C1 segment of cervical spinal cord (tissue), 14 donors: ENCODE measurements around the gene PTPMT1.

Experiments used
- DNase-seq, 14 donors: peaks; one replicate each; lab custom pipeline; 2025; lab: John Stamatoyannopoulos, UW

The PTPMT1 gene

DNA sequence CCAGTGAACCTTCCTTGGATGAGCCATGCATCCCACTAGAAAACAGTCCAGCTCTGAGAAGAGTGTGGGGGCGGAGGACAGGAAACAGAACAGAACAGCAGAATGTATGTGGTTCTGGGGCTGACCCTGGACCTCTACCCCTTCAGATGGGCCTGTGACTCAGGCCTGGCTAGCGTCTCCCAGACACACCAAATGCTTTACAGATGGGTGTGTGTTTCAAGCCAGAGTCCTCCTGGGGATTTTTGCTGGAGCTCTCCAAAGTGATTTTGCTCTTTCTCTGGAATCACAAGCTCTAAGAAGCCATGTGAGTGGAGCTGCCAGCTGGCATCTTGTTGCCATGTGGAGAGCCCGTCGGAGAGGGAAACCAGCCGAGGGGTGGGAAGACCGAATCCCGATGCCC lies 42.0 kb downstream of the PTPMT1 start:
- DNase-seq, result peak in 1 of 14 donors; percentile 37

GRCh38 chr11:47609675-47610074 lies 44.3 kb downstream of the PTPMT1 start:
- no peak for DNase-seq

DNA sequence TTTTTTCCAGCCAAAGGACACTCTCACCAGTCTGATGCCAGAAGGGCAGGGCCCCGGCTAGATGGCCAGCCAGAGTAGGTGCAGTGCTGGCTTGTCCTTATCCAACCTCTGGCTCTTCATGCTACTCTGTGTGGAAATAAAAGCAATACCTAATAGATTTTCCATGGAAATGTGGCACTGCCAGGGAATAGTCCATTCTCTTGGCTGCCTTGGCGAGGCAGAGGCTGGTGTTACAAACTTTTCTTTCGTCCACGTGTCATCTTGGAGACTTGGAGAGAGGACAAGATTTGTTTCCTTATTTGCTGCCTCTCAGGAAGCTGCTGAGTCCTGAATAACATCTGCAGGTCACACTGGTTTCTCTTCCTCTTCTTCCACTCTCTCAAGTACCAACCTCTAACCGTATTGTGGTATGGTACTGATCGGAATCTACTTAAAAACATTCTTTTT lies 46.0 kb downstream of the PTPMT1 start:
- peak in 2 of 14 donors; percentile 20 to 42 for DNase-seq

DNA sequence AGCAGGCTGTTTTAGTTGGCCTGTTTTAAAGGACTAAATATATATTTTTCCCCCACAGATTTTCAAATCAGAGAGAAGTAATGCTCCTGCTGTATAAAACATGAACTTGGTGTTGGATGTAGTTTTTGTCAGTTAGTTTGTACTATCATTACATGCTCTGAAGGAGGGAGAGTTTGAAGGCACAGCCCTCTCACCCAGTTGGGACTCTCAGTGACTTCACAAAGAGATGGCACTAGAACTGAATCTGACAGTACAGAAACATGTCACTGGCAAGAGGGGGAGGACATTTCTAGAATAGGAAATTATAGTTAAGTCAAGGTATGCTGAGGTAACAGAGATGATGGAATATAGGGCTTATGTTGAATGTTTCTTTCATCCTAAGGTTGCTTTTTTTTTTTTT lies 49.9 kb downstream of the PTPMT1 start:
- no peak for DNase-seq

DNA sequence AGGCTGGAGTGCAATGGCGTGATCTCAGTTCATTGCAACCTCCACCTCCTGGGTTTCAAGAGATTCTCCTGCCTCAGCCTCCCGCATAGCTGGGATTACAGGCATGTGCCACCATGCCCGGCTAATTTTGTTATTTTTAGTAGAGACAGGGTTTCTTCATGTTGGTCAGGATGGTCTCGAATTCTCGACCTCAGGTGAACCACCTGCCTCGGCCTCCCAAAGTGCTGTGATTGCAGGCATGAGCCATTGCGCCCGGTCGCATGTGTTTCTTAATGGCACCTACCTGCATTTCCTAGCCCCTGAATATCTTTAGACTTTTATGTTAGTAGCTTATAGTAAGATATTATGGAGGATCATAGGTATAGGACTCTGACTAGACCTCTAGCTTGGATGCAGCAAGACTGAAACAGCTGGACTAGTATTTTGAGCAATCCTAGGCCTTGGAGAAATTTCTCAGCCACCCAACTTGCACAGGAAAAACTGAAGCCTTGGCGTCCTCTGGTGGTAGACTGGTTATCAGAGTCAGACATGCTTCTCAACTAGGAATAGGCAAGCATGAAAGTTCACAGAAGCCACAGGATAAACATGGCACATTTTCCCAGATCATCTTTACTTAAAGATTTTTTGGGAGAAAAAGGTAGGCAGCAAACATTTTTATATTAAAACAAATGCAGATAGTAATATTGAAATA lies 51.5 kb downstream of the PTPMT1 start:
- peak in 3 of 14 donors; percentile 10 to 58 (median 28) for DNase-seq

DNA sequence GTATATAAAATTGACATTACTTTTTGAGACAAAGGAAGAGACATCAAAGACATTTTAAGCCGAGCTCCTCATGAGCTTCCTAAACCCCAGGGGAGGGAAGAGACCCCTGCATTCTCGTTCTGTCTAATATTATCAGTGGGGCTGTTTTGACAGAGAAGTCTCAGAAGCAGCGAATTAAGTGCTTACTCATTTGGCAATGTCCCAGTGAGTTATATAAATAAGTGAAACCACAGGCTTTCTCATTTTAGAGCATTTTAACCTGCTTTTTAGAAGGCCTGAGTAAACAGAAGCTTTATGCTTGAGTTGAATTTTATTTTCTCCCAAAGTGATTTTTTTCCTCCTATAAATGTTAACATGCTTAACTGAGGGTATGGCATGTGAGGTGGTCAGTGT lies 52.0 kb downstream of the PTPMT1 start:
- DNase-seq, result no peak

DNA sequence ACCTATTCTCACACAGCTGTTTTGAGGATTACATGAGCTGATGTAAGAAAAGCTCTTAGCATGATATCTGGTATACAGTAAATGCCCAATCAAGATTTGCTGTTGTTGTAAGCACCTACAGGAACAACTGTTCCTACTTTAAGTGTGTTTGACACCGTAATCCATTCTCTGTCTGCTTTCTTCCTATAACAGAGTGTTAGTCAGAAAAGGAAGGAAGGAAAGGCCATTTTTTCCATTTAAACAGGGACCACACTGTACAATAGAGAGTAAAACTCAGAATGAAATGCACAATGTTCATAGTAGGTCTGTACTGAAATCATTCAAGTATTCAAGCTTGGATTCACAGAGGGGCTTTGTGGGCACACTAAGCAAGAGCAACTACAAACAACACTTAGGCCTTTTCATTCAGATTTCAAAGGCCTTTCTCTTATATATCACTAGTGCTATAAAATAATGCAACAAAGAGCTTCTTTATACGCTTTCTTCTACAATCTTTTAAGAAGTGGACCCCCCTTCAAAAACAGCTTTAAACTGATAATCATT lies 55.5 kb downstream of the PTPMT1 start:
- DNase-seq, result no peak
